HG03520 (cell line): ENCODE data around the gene GABRB1.
"Not testable (repeated sequence)": the region's sequence is repeated elsewhere in the genome, so short reads cannot be mapped to it uniquely, and the experiment has no call there.

ENCODE experiments used
- ATAC-seq: cut with Tn5 transposase; IDR thresholded peaks from one replicate; pipeline ENCODE4 v1.9.1; 2021; ENCODE audit warnings: mild to moderate bottlenecking, moderate library complexity; ENCODE audit not compliant: unreplicated experiment

GABRB1 gene

GRCh38 chr4:47378021-47378530, 346.7 kb downstream of the GABRB1 start:
- ATAC-seq = not testable (repeated sequence)

- ATAC-seq = no peak
These were observed 349.8 kb downstream of the GABRB1 start for GRCh38 chr4:47381172-47381571.

GRCh38 chr4:47382846-47383360, 351.5 kb downstream of the GABRB1 start:
- no peak for ATAC-seq

- ATAC-seq = no peak
These were observed 352.6 kb downstream of the GABRB1 start for GRCh38 chr4:47383829-47384427.

GRCh38 chr4:47386146-47386545, 354.8 kb downstream of the GABRB1 start:
- no peak for ATAC-seq

- ATAC-seq = no peak
These were observed 355.3 kb downstream of the GABRB1 start for GRCh38 chr4:47386561-47387235.

- ATAC-seq = no peak
These were observed 359.2 kb downstream of the GABRB1 start for GRCh38 chr4:47390428-47391125.

- no peak for ATAC-seq
These were observed 359.9 kb downstream of the GABRB1 start for GRCh38 chr4:47391256-47391655.

- ATAC-seq = no peak
These were observed 375.0 kb downstream of the GABRB1 start for GRCh38 chr4:47406408-47406807.

GRCh38 chr4:47410271-47410670, 378.9 kb downstream of the GABRB1 start:
- ATAC-seq = no peak

GRCh38 chr4:47413521-47413920, 382.2 kb downstream of the GABRB1 start:
- no peak for ATAC-seq

- ATAC-seq = no peak
These were observed 384.4 kb downstream of the GABRB1 start for GRCh38 chr4:47415719-47416118.

GRCh38 chr4:47418147-47418546, 386.8 kb downstream of the GABRB1 start:
- ATAC-seq = no peak

- no peak for ATAC-seq
These were observed 387.9 kb downstream of the GABRB1 start for GRCh38 chr4:47419296-47419695.

- no peak for ATAC-seq
These were observed 394.3 kb downstream of the GABRB1 start for GRCh38 chr4:47425628-47426027.

- no peak for ATAC-seq
These were observed 396.6 kb downstream of the GABRB1 start for GRCh38 chr4:47427935-47428334.

- no peak for ATAC-seq
These were observed 401.4 kb downstream of the GABRB1 start for GRCh38 chr4:47432749-47433148.

- no peak for ATAC-seq
These were observed 403.6 kb downstream of the GABRB1 start for GRCh38 chr4:47434931-47435330.

GRCh38 chr4:47442980-47443379, 411.6 kb downstream of the GABRB1 start:
- peak; percentile 55 for ATAC-seq

GRCh38 chr4:47444031-47444430, 412.7 kb downstream of the GABRB1 start:
- ATAC-seq = no peak

GRCh38 chr4:47451657-47452056, 420.3 kb downstream of the GABRB1 start:
- ATAC-seq = no peak

- ATAC-seq = peak; percentile 16
These were observed 431.4 kb downstream of the GABRB1 start for GRCh38 chr4:47462799-47463234.
